PC-9 (cell line): ENCODE results near the gene CTXN3. TPM values are rescaled to one million over a fixed set of nuclear protein-coding genes. Genes with fewer than 3 reads are reported as not detected.

Source experiments
- Bru-seq: library from RNA; stranded (reverse); fragments of 400-500 nt; gene quantifications from one replicate; lab custom pipeline; 2021; lab: Mats Ljungman, UMichigan
- BruChase-seq, 2 experiments: library from RNA; stranded (reverse); fragments of 400-500 nt; gene quantifications; one replicate each; lab custom pipeline; 2021; lab: Mats Ljungman, UMichigan
- BruUV-seq: library from RNA; stranded (reverse); fragments of 400-500 nt; replicated peaks from 2 replicates; lab custom pipeline; 2021; lab: Mats Ljungman, UMichigan
- CTCF ChIA-PET: fragments of 300-600 bp; sonication (Branson Sonifier 250); formaldehyde crosslinking; loops from one replicate; lab custom pipeline; 2022; ENCODE audit warnings: antibody characterized with exemption; lab: Charles Lee
- POLR2A ChIA-PET: fragments of 300-600 bp; sonication (Branson Sonifier 250); formaldehyde crosslinking; loops from one replicate; lab custom pipeline; 2022; ENCODE audit warnings: antibody characterized with exemption; ENCODE audit not compliant: unreplicated experiment; lab: Charles Lee
- DNase-seq, 2 experiments: peaks; one replicate each; pipeline versions ENCODE4 v3.0.0 to v3.0.0-alpha.2; 2015 to 2022; ENCODE audit warnings: mixed read lengths in 1 of 2
- H2AFZ ChIP-seq: fragments of 200-600 bp; sonication (generic); 2 replicates; pipeline ENCODE4 v1.8.1; 2017; ENCODE audit warnings: antibody characterized with exemption
- H3F3A ChIP-seq: fragments of 200-600 bp; sonication (generic); 2 replicates; pipeline ENCODE4 v1.8.1; 2017; ENCODE audit warnings: antibody characterized with exemption, mild to moderate bottlenecking, low read depth; ENCODE audit not compliant: insufficient read depth
- H3K27ac ChIP-seq: fragments of 200-600 bp; sonication (generic); 2 replicates; pipeline ENCODE4 v1.6.1; 2016; ENCODE audit warnings: mixed run types
- H3K27me3 ChIP-seq: fragments of 200-600 bp; sonication (generic); 2 replicates; pipeline ENCODE4 v1.6.1; 2016; ENCODE audit warnings: low read depth, mixed run types; ENCODE audit not compliant: insufficient read depth
- H3K36me3 ChIP-seq: fragments of 200-600 bp; sonication (generic); 2 replicates; pipeline ENCODE4 v1.6.1; 2016; ENCODE audit warnings: low read depth, mixed run types
- H3K4me1 ChIP-seq: fragments of 200-600 bp; sonication (generic); replicated peaks from 2 replicates; pipeline ENCODE4 v1.6.1; 2016; ENCODE audit warnings: mixed run types; ENCODE audit not compliant: insufficient read depth
- H3K4me2 ChIP-seq: fragments of 200-600 bp; sonication (generic); 2 replicates; pipeline ENCODE4 v1.6.1; 2017; ENCODE audit warnings: mixed run types
- H3K4me3 ChIP-seq: fragments of 200-600 bp; sonication (generic); 2 replicates; pipeline ENCODE4 v1.6.1; 2016; ENCODE audit warnings: mixed run types
- H3K79me2 ChIP-seq: fragments of 200-600 bp; sonication (generic); 2 replicates; pipeline ENCODE4 v1.6.1; 2017; ENCODE audit warnings: low read depth, mixed run types
- H3K9me2 ChIP-seq: fragments of 200-600 bp; sonication (generic); 2 replicates; pipeline ENCODE4 v1.8.1; 2017; ENCODE audit warnings: mild to moderate bottlenecking; ENCODE audit not compliant: insufficient read depth
- H3K9me3 ChIP-seq: fragments of 200-600 bp; sonication (generic); 2 replicates; pipeline ENCODE4 v1.8.1; 2016; ENCODE audit warnings: low read depth; ENCODE audit not compliant: insufficient read depth
- H4K20me1 ChIP-seq: fragments of 200-600 bp; sonication (generic); 2 replicates; pipeline ENCODE4 v1.8.1; 2017; ENCODE audit not compliant: insufficient read depth
- CTCF ChIP-seq: fragments of 200-600 bp; sonication (generic); conservative IDR thresholded peaks from 2 replicates; pipeline ENCODE4 v1.6.1; 2017; ENCODE audit warnings: mixed run types, antibody characterized with exemption, mild to moderate bottlenecking, moderate library complexity
- EZH2 ChIP-seq: fragments of 200-600 bp; sonication (generic); IDR thresholded peaks from 2 replicates; pipeline ENCODE4 v1.8.0; 2017; ENCODE audit warnings: antibody characterized with exemption, low read depth
- intact Hi-C: fragments of 100-400 bp; cut with micrococcal nuclease; formaldehyde crosslinking; loops from one replicate; pipeline ENCODE4 v1.10.0; 2022; ENCODE audit not compliant: unreplicated experiment
- long read RNA-seq: library from polyadenylated mRNA; stranded (forward); transcript quantifications from one replicate; pipeline ENCODE4 v2.0.0, GENCODE V29; 2022
- total RNA-seq: library from RNA; stranded (reverse); gene quantifications from 2 replicates; pipeline ENCODE4 v1.2.3, GENCODE V29; 2021

The CTXN3 gene
- total RNA-seq, result not detected in 2 replicates
- Bru-seq, nascent RNA, result not detected
- BruChase-seq, experiment 1, labeled RNA remaining after a 2-hour chase, result not detected
- BruChase-seq, experiment 2, labeled RNA remaining after a 6-hour chase, result not detected
- long read RNA-seq, result 0 reads

GRCh38 chr5:127649018-127649439 lies at the start of gene CTXN3:
Gene CTXN3 (plus strand): TSS chr5:127649082. CDS start chr5:127657522, 8,440 bp downstream.
- peak within 1 kb of the TSS; percentile 12; the same call in 1 of the 2 replicates for H2AFZ ChIP-seq

GRCh38 chr5:127599320-127599719 lies 49.6 kb upstream of the CTXN3 start:
- CTCF ChIA-PET, result no interaction called here
- Histone ChIP-seq H3K9me2 (no peaks in the 10 kb centered on the region), H3K4me2 (no peak overlapping the region)

More at GRCh38 chr5:127649018-127649439, at the start of gene CTXN3:
- no peak within 1 kb of the TSS for H3K4me3 ChIP-seq
- no peaks in the 10 kb centered on the region for H3K9me2 ChIP-seq
- intact Hi-C loops, result no loop called here
- H3K27me3 ChIP-seq, result no peaks in the 10 kb centered on the region
- no peaks in the 10 kb centered on the region for H3K79me2 ChIP-seq
- ChIA-PET POLR2A (no interaction called here), CTCF (no interaction called here)
- no peaks in the 10 kb centered on the region for H3F3A ChIP-seq
- TF ChIP-seq CTCF (no peak), EZH2 (no peak)
- DNase-seq, result no peak
- H3K4me1 ChIP-seq, result no peaks in the 10 kb centered on the region
- no peak within 1 kb of the TSS for H3K27ac ChIP-seq
- no peaks in the 10 kb centered on the region for H3K36me3 ChIP-seq
- no peak within 1 kb of the TSS for H3K4me2 ChIP-seq
- no peaks in the 10 kb centered on the region for H3K9me3 ChIP-seq
- H4K20me1 ChIP-seq, result no peaks in the 10 kb centered on the region
- no TSS peak for BruUV-seq

GRCh38 chr5:127599847-127600246 lies 49.0 kb upstream of the CTXN3 start:
- POLR2A ChIA-PET, result no interaction called here
- CTCF ChIA-PET, result no interaction called here
- DNase-seq, result no peak
- no peak overlapping the region for H3K4me3 ChIP-seq
- H3K27ac ChIP-seq, result no peak overlapping the region
- H3K9me2 ChIP-seq, result no peaks in the 10 kb centered on the region
- H3K4me1 ChIP-seq, result no peaks in the 10 kb centered on the region
- TF ChIP-seq EZH2 (no peak), CTCF (no peak)
- H3K27me3 ChIP-seq, result no peaks in the 10 kb centered on the region
- no peaks in the 10 kb centered on the region for H3F3A ChIP-seq
- no peaks in the 10 kb centered on the region for H4K20me1 ChIP-seq
- no peaks in the 10 kb centered on the region for H3K79me2 ChIP-seq
- H3K36me3 ChIP-seq, result no peaks in the 10 kb centered on the region
- BruUV-seq, result no TSS peak
- no peak overlapping the region for H3K4me2 ChIP-seq
- intact Hi-C loops, result no loop called here
- no peaks in the 10 kb centered on the region for H3K9me3 ChIP-seq
- no peak overlapping the region for H2AFZ ChIP-seq

More at GRCh38 chr5:127599320-127599719, 49.6 kb upstream of the CTXN3 start:
- POLR2A ChIA-PET, result no interaction called here
- H3K79me2 ChIP-seq, result no peaks in the 10 kb centered on the region
- H3K9me3 ChIP-seq, result no peaks in the 10 kb centered on the region
- no peaks in the 10 kb centered on the region for H3K36me3 ChIP-seq
- H3K27me3 ChIP-seq, result no peaks in the 10 kb centered on the region
- no peak overlapping the region for H3K27ac ChIP-seq
- no peak for DNase-seq
- no peaks in the 10 kb centered on the region for H4K20me1 ChIP-seq
- H3F3A ChIP-seq, result no peaks in the 10 kb centered on the region
- intact Hi-C loops, result no loop called here
- BruUV-seq, result no TSS peak
- no peak overlapping the region for H3K4me3 ChIP-seq
- no peak overlapping the region for H2AFZ ChIP-seq
- no peaks in the 10 kb centered on the region for H3K4me1 ChIP-seq
- no peak for TF ChIP-seq EZH2
- no peak for TF ChIP-seq CTCF
